ENCODE results near the gene SPNS2.

DNA sequence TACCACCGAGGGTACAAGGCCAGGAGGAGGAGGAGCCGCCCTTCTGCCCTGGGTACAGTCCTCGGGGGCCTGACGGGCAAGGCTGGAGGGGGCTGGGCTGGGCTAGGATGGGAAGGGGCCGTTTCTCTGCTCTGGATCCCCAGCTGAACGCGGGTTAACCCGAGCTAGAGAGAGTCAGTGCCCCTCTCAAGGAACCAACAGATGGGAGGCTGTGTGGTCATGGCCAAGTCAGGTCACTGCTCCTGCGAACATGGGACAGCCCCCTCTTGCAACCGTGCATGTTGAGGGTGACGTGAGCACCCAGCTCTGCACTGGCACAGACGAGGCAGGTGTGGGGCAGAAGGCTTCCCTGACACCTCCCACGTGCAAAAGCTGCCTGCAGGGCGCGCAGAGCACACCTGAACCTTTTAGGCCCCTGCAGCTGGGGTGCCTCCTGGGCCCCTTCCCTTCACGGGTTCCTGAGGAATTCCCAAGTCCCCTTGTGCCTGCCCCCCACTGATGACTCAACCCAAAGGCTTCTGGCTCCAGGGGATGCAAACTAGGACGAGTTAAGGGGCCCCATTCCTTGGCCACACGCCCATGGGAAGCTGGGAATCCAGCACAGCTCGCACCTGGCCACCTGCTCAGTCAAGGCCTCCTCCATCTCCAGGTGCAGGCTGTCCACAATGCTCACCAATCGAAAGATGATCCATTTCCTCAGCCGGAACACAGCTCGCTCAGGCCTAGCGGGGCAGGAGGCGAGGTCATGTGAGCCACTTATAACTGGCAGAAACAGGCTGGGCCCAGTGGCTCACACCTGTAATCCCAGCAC is 50.2 kb downstream of the SPNS2 start:
- TF ChIP-seq POLR2AphosphoS5 (IDR thresholded peaks at IDR 0.05; ENCODE audit: borderline replicate concordance, low read depth, low read length), result no peak
- TF ChIP-seq EZH2 (IDR thresholded peaks at IDR 0.05), result no peak
- TF ChIP-seq FOXP2 (optimal IDR thresholded peaks at IDR 0.05; ENCODE audit: control extremely low read depth, extremely low read length, insufficient read depth), result no peak

Data from SK-N-MC (cell line).